ENCODE measurements around the gene CTNNA1. TPM values are rescaled to one million over a fixed set of nuclear protein-coding genes. Genes with fewer than 3 reads are reported as not detected.

Gene CTNNA1
- total RNA-seq, 2 donors from 2014 or later: 259 to 314 TPM

DNA sequence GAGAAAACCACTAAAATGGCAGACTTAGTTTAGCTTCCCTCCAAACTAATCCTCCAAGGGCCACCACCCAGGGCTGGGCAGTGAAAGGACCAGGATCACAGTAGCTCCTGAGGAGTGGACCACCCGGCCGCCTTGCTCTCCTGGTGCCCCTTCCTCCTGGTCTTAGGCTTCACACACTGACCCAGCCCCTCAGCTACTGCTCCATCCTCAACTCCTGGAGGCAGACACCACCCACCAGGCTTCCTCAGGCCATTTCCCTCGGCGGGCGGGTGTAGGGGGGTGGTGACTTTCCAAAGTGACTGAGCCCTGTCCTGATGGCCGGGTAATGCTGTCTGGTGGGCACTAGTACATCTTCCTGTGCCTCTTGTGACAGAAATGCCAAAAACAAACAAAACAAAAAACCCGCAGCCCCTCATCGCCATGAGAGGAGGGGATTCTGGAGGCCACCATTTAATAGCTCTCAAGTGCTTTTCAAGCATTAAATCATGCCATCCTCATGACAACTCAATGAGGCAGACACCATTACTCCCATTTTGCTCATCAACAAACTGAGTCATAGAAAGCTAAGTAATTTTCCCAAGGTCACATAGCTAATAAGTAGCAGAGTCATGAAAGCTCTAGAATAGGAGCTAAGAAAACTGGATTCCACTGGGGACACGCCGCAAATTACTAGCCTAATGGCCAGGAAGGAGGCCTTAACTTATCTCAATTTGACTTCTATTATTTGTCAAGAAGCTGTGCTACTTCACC, 213.2 kb downstream of the CTNNA1 start:
- no peak for ATAC-seq
- no peak for DNase-seq
- intact Hi-C loops (cut with DNase I): no loop called here

DNA sequence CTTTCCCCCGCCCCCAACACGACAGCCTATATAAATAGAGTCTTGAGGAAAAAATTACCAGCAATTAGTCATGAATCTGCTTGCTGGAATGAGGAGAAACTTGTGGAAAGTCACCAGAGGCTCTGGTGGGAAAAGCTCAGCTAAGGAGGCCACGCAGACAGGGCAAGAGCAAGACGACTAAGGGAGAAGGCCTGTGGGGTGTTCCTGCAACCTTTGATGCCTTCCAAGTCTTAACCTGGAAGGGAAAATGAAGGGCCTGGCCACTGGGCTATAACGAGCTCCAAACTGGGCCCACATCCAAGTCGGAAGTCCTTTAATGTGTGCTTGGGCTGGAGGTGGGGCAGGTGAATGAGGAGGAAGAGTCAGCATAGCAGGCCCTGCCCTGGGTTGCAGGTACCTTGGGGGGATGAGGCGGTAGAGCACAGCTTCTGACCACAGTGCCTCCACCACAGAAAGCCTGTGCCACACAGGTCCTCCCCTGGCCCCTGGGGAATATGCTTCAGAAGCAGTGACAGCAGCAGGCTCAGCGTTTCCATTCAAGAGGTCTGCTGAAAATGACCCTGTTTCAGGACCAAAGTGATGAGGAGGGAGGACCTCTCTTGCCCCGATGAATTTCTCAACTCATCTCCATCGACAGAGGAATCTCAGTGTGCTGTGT, 214.7 kb downstream of the CTNNA1 start:
- no peak for DNase-seq
- intact Hi-C loops (cut with DNase I): no loop called here
- no peak for ATAC-seq

DNA sequence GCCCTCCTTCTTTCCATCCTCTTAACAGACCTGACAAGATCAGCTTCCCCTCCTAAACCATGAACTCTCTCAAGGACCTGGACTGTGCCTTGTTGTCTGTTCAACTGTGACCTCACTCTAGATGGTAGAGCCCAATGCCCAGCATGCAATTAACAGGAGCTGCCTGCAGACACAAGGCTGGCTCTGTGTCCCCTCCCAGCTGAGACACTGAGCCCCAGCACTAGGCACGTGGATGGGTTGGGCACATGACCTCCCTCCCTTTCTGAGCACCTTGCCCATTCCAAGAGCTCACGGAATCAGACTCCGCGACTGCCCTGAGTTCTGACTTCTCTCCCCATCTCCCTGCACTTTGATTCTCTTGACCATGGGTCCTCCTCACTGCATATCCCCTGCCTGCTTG, 215.4 kb downstream of the CTNNA1 start:
- DNase-seq (no peak), ATAC-seq (no peak)
- intact Hi-C loops (cut with DNase I): no loop called here

DNA sequence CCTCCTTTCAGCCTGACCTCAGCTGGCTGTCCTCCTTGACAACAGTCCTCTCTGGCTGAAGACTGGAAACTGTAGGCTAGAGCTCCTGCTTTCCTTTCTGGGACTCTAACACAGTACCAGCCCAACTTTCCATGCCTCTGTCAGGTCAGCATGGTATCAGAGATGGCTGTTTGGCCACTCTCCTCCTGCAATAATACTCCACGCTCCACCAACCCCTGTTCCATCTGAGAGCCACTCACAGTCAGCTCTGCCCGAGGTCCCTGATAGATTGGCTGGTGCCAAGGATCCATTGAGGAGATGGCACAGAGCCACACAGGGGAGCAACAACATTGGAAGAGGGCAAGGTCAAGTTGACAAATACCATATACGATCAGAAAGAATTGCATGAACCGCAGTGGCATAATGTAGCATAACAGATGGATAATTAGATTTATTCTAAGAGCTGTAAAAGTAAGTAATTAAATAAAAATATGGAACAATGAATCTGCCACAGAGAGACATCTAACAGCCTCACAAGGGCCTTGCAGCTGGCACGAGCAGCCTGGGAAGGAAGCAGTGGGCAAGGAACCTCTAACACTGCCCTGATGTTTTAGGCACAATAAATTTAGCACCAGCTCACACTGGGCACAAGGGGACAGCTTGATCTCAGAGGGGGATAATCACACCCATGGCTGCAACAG, 216.2 kb downstream of the CTNNA1 start:
- ATAC-seq: no peak
- intact Hi-C loops (cut with DNase I): no loop called here
- no peak for DNase-seq

DNA sequence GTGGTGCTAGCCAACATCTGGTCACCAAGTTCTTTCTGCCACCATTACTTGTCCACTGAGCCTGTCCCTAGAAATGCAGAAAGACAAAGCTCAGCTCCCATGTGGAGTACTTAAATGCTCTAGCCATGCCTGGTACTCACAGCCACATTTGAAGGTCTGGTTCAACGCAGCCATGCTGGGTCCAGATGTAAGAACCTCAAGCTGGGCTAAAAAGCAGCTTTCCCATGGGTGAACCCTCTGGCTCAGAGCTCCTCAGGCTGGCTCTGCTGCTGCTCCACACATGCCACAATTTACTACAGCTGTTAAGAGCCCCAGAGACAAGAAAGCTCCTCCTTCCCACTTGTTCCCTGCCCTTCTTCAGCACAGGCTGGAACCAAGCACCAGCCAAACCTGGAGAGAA, 219.0 kb downstream of the CTNNA1 start:
- ATAC-seq (peak; percentile 23 to 42), DNase-seq (no peak)
- intact Hi-C loops (cut with DNase I): no loop called here

DNA sequence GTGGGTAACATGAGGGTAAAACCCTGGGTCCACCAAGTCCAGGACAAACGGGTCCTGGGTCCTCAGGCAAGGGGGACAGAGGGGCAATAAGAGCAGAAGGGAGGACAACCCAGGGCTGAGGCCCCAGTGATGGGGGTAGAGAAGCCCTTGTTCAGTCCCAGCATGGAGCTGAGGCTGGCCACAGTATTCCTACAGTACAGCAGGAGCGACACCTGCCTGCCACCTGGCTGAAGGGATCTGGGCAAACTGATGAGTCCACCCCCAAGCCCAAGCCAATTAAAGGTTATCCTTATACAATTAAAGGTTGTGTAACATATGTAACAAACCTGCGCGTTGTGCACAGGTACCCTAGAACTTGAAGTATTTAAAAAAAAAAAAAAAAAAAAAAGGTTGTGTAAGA, 219.6 kb downstream of the CTNNA1 start:
- ATAC-seq (no peak), DNase-seq (no peak)
- intact Hi-C loops (cut with DNase I): no loop called here

DNA sequence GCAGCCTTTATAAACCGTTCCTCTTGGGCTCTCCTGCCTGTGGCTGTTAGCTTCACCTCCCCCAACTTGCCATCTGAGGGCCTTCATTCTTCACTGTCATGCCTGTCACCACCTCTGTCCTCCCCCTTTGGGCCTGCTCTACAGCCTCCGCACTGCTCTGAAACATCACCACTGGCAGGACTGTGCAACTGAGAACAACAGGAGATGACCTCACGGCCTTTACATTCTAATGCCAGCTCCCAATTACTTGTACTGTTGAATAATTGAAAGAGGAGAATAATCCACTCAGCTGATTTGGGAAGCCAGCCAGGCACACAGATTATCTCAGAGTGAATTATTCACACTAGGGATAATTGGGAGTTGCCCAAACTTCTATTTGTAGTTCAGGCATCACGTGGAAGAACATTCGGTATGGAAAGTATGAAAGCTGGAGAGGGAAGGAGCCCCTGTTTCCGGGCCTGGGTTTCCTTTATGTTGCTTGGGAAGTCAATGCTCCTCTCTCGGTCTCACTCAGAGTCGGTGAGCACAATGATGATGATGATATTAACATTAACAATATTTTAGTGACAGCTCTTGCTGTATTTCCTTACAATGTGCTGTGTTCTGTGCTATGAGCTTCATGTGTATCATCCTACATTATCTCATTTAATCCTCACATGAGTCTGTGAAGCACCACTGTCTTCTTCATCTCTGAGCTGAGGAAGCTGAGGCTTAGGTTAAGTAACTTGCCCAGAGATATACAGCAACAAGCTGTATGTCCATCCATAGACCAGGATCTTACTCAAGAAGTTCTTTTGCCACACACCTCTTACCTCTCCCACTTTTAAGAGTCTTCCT, 221.2 kb downstream of the CTNNA1 start:
- DNase-seq: peak; percentile 86
- peak; percentile 89 to 92 for ATAC-seq
- intact Hi-C loops (cut with DNase I): no loop called here

DNA sequence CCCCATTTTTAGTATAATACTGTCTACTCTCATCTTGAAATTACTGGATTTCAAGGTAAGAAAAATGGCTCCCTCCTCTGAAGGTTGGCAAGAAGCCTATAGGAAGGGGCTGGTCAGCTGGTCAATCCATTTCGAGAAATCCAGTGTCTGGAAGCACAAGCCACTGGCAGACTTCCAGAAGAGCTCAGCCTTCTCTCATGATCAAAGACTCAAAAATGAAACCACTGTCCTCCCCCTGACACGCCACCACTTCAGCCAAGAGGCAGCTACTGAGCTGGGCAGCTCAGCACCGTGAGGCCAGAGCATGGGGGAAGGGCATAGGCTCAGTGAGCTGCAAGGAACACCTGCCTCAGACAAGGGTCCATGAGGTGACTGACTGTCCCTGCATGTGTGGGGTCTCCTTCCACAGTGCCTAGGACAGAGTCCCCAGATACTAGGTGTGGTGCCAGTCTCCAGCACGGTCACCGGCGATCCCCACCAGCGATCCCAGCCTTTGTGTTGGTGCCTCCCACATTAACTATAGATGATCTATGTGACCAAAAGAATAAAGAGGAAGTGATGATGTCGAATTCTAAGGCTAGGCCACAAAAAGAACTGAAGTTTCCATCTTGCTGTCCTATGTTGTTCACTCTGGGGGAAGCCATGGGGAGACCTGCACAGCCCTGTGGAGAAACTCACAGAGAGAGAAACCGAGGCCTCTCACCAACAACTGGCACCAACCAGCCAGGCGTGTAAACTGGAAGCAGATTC, 222.0 kb downstream of the CTNNA1 start:
- DNase-seq: peak; percentile 70
- intact Hi-C loops (cut with DNase I): no loop called here
- peak; percentile 45 to 76 for ATAC-seq

DNA sequence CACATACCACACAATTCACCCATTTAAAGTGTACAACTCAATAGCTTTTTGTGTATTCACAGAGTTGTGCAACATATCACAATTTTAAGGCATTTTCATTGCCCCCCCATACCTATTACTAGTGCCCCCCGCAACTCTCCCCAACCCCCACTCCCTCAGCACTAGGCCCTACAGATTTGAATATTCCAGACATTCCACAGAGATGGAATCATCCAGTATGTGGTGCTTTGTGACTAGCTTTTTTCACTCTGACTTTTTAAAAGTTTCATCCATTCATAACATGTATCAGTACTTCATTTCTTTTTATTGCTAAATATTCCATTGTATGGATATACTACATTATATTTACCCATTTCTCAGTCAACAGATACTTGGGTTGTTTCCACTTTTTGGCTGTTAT, 224.9 kb downstream of the CTNNA1 start:
- no peak for DNase-seq
- intact Hi-C loops (cut with DNase I): no loop called here
- no peak for ATAC-seq

DNA sequence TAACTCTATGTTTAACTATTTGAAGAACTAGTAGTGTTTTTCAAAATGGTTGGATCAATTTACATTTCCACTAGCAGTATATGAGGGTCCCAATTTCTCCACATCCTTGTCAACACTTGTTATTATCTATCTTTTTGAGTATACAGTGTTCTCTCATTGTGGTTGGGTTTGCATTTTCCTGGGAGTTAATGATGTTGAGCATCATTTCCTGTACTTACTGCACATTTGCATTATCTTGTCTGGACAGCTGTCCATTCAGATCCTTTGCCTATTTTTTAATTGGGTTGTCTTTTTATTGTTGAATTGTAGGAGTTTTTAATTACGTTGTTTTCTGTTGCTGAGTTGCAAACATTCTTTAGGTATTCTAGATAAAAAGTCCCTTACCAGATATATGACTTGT, 225.4 kb downstream of the CTNNA1 start:
- DNase-seq (no peak), ATAC-seq (no peak)
- intact Hi-C loops (cut with DNase I): no loop called here

DNA sequence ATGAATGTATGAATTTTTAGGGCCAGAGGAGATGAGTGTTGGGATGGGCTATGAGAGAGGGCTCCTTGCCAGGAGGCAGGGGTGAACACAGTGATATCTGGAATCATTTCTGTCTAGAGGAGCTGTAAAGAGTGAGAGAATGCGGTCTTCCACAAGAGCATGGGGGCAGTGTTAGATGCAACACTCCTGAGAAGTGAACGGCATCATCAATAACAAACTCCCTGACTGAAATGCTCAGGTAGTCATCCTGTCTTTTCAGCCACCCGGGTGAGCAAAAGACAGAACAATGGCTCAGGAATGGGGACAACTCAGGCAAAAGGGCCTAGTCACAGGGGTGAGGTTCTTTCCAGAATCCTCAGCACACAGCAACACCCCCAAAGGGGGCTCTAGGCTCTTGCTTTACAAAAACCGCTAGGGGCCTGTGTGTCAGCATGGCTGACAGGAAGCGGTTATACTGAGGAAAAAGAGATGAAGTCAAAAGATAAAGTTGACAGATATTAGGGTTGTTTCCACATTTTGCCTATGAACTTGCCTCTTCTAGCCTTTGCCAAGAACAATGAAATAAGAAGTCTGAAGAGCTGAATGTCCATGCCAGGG, 226.6 kb downstream of the CTNNA1 start:
- DNase-seq (no peak), ATAC-seq (no peak)
- intact Hi-C loops (cut with DNase I): no loop called here

DNA sequence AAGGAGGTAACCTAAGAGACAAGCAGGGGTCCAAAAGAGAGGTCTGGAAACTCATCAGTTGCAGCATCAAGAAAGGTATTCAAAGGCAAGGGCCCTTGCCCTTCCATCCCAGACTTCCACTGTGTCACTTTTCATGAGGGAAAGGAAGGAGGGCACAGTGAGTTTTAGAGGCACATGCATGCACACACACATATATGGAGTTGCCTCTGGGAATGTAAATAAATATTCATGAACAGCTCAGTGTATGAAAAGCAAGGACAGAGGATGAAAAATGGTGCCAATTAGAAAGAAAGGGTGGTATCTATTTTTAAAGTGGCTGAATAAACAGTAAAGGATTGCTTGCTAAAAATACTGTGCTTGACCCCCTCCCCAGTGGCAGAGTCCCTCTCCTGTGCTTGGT, 227.2 kb downstream of the CTNNA1 start:
- no peak for ATAC-seq
- intact Hi-C loops (cut with DNase I): no loop called here
- DNase-seq: no peak

DNA sequence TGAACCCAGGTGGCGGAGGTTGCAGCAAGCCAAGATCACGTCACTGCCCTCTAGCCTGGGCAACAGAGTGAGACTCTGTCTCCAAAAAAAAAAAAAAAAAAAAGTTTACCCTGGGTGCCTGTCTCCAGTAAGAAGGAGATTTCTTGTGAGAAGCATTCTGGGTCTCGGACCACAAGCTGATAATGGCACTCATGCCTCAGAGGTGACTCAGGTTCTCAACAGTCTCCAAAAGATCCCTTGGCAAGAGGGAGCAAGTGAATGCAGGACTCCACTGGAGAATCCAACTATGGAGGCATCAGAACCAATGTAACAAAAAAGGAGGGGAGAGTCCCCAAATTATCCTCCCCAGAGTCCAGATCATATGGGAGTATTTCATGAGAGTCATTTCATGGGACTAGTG, 227.9 kb downstream of the CTNNA1 start:
- ATAC-seq: peak in 1 of 2 donors; percentile 51
- intact Hi-C loops (cut with DNase I): no loop called here
- no peak for DNase-seq

DNA sequence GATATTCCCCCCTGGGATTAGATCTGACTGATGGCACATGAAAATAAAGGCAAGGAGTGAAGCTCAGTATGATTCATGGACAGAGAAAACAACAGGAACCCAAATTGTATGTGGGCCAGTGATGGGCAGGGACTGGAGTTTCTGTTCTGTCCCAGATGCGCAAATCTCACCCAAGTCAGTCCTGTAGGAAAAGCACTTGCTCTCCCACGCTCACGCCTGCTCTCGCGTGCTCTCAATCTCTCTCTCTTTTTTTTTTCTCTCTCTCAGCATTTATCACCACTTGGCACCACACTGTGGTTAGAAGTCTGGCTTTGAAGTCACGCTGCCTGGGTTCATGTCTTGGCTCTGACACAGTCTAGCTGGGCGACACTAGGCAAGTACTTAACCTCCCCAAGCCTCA, 228.4 kb downstream of the CTNNA1 start:
- peak; percentile 22 to 53 for ATAC-seq
- intact Hi-C loops (cut with DNase I): no loop called here
- no peak for DNase-seq

DNA sequence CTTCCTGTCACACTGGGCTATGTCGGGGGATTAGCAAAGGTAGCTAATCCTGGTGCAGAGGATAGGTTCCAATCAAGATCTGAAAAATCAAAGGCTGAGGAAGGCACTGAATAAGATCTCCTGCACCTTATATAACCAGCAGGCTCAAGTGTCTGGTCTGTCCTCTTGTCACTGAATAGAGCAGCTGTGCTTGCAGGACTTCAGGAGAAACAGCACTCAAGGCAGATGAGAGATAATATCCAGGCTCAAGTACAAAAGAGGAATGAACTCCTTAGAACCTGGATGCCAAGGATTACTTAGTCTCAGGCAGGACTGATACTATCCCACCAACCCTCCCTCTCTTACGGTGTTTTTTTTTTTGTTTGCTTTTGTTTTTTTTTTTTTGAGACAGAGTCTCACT, 230.8 kb downstream of the CTNNA1 start:
- DNase-seq (no peak), ATAC-seq (no peak)
- intact Hi-C loops (cut with DNase I): no loop called here

Measured in left cardiac atrium (tissue), 4 donors.